ENCODE results near the gene SPAG6. TPM values are rescaled to one million over a fixed set of nuclear protein-coding genes. Genes with fewer than 3 reads are reported as not detected.

Gene SPAG6
- total and polyA plus RNA-seq, 9 of the 15 experiments (the other 6 are each of a cell fraction or from before 2014, with no cell fraction given): 3.5 to 23.1 (median 11.8) TPM

DNA sequence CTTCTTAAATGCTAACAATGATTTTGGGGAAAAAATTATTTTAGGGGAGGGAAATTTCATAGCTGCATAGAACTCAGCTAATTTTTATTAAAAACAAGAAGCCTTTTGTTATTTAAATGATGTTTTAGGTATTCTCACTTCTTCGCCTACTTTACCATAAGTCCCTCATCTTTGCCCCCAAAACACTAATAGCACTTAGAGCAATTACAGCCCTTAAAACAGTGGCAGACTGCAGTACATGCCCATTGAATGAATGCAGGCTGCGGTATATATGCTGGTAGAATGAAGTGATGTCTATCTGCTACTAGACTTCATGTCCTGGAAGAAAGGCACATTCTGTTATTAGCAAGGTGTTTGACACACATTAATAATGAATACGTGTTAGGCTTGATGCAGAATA lies 2.9 kb upstream of the SPAG6 start (continued):
- no peak for TF ChIP-seq SIN3A (IDR thresholded peaks at IDR 0.05; ENCODE audit: borderline replicate concordance in 2 of 2, control insufficient read depth in 1 of 2, low read depth in 2 of 2, low read length in 2 of 2)

DNA sequence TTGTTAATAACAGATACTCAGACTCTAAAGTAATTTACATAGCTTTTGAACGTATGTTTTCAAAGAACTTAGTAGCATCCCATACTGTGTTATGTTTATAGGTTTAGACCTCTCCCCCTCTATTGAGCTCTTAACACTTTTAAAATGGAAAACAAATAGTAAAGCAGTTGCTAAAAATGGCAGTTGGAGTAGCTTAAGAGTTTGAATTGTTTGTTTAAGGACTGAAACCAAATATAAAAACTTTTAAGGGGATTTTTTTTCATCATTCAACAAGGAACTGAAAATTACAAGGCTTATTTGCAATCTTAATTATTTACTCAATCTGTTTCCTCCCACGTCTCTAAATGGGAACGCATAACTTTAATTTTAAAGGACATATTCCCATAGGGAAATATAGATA lies 1.6 kb upstream of the SPAG6 start:
- Histone ChIP-seq H3K9ac (ENCODE audit: insufficient read depth in 1 of 2, low read depth in 2 of 2, low read length in 2 of 2) (no peak overlapping the region), H3K4me2 (ENCODE audit: insufficient read depth, low read length) (no peak overlapping the region), H3K9me1 (ENCODE audit: control insufficient read depth, insufficient read depth, low read length) (no peaks in the 10 kb centered on the region), H4K20me1 (replicated peaks; ENCODE audit: control insufficient read depth, insufficient read depth, low read length) (no peaks in the 10 kb centered on the region), H2AFZ (ENCODE audit: low read depth, low read length) (no peak overlapping the region), H3K27me3 (ENCODE audit: control insufficient read depth in 2 of 2, insufficient read depth in 2 of 2, low read length in 2 of 2) (no peaks in the 10 kb centered on the region), H3K79me2 (ENCODE audit: control insufficient read depth, insufficient read depth, low read length) (no peaks in the 10 kb centered on the region), H3K4me1 (replicated peaks in 1 of 2; ENCODE audit: control insufficient read depth in 2 of 2, insufficient read depth in 2 of 2, low read length in 2 of 2) (peaks cover 9 to 15% of the 10 kb centered on the region in 2 experiments; a peak in 4 of 5 replicates), H3K36me3 (ENCODE audit: control insufficient read depth, insufficient read depth, low read length) (no peaks in the 10 kb centered on the region), H3K27ac (ENCODE audit: extremely low read depth, low read depth, low read length) (no peak overlapping the region), H3K4me3 (no peak overlapping the region), H3K9me3 (replicated peaks; ENCODE audit: control insufficient read depth, insufficient read depth, low read depth, low read length) (no peaks in the 10 kb centered on the region; the same call in 1 of the 2 replicates)
- intact Hi-C loops (cut with micrococcal nuclease) (loop anchor here (5.0 kb wide), 1 partner anchor 74 kb away; no protein-coding TSS in a partner anchor), in situ Hi-C loops (cut with MboI) (no loop called here)
- CTCF ChIA-PET (ENCODE audit: low intra/inter-chr PET ratio): no interaction called here
- FAIRE-seq (no peak), ATAC-seq (no peak), DNase-seq (ENCODE audit: extremely low read depth in 1 of 4, low spot score in 3 of 4) (no peak)
- BruUV-seq (replicated peaks): no TSS peak
- TF ChIP-seq ARID1B (IDR thresholded peaks at IDR 0.05): no peak
- TF ChIP-seq XRCC5 (IDR thresholded peaks at IDR 0.05; ENCODE audit: low read depth, low read length): no peak
- no peak for TF ChIP-seq JUNB (CRISPR knock-in tag; conservative IDR thresholded peaks at IDR 0.05)
- TF ChIP-seq, protein P1, sequence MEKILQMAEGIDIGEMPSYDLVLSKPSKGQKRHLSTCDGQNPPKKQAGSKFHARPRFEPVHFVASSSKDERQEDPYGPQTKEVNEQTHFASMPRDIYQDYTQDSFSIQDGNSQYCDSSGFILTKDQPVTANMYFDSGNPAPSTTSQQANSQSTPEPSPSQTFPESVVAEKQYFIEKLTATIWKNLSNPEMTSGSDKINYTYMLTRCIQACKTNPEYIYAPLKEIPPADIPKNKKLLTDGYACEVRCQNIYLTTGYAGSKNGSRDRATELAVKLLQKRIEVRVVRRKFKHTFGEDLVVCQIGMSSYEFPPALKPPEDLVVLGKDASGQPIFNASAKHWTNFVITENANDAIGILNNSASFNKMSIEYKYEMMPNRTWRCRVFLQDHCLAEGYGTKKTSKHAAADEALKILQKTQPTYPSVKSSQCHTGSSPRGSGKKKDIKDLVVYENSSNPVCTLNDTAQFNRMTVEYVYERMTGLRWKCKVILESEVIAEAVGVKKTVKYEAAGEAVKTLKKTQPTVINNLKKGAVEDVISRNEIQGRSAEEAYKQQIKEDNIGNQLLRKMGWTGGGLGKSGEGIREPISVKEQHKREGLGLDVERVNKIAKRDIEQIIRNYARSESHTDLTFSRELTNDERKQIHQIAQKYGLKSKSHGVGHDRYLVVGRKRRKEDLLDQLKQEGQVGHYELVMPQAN (IDR thresholded peaks at IDR 0.05; ENCODE audit: borderline replicate concordance): no peak
- no peak for TF ChIP-seq GABPB1 (CRISPR knock-in tag; IDR thresholded peaks at IDR 0.05)
- TF ChIP-seq ZFP30 (CRISPR knock-in tag; IDR thresholded peaks at IDR 0.05; ENCODE audit: borderline replicate concordance): no peak
- TF ChIP-seq ZNF696 (CRISPR knock-in tag; conservative IDR thresholded peaks at IDR 0.05): no peak
- no peak for TF ChIP-seq HDAC2 (IDR thresholded peaks at IDR 0.05)
- TF ChIP-seq, protein P2, sequence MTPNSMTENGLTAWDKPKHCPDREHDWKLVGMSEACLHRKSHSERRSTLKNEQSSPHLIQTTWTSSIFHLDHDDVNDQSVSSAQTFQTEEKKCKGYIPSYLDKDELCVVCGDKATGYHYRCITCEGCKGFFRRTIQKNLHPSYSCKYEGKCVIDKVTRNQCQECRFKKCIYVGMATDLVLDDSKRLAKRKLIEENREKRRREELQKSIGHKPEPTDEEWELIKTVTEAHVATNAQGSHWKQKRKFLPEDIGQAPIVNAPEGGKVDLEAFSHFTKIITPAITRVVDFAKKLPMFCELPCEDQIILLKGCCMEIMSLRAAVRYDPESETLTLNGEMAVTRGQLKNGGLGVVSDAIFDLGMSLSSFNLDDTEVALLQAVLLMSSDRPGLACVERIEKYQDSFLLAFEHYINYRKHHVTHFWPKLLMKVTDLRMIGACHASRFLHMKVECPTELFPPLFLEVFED (CRISPR knock-in tag; conservative IDR thresholded peaks at IDR 0.05): no peak
- no peak for TF ChIP-seq TEAD4 (IDR thresholded peaks at IDR 0.05; ENCODE audit: low read length)
- TF ChIP-seq TEAD4 (CRISPR knock-in tag; IDR thresholded peaks at IDR 0.05; ENCODE audit: borderline replicate concordance): no peak
- POLR2A ChIA-PET: interaction anchor here (0.7 to 2.1 kb wide), 3 partner anchors 12 to 710 kb away, joined by 3 to 6 read pairs (median 4); no protein-coding TSS in a partner anchor
- WGBS (ENCODE audit: insufficient coverage, low coverage, missing lambda C conversion rate): 79% methylated on average over 3 of the region's 3 CpGs
